ENCODE measurements around the gene CCL22.
"Not testable (repeated sequence)": the region's sequence is repeated elsewhere in the genome, so short reads cannot be mapped to it uniquely, and the experiment has no call there.

CCL22 gene

DNA sequence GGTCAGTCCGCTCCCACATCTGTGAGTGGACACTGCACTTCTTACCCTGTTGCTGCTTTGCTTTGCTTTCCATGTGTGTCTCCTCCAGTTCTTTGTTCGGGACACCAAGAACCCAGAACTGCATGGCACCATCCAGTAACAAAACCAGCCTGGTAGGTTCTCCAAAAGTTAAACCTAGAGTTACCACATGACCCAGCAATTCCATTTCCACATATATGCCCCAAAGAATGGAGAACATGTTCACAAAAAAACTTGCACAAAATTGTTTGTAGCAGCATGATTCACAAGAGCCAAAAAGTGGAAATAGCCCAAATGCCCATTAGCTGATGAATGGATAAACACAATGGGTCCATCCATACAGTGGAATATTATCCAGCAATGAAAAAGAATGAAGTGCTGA, 10.3 kb upstream of the CCL22 start:
- no peak for DNase-seq

- no peak for DNase-seq
Observed at GRCh38 chr16:57349212-57350031, 9.2 kb upstream of the CCL22 start.

DNA sequence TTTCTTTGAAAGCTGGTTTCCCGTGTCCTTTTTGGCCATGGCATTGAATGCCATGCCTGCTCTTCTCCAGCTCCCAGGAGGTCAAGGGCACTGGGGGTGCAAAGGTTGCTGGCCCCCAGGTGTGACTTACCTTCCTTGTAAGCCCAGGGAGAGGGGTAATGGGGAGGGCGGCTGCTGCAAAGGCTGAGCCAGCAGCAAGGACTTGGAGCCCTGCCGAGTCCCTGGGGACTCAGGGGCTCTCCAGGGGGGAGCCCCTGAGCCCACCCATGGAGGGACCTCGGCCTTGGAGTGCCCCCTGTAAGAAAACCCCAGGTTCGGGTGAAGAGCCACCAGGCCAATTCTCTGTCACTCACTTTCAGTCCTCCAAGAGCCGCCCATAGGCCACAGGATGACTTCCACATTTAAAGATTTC, 5.9 kb upstream of the CCL22 start:
- no peak for DNase-seq

- DNase-seq = no peak
Observed at GRCh38 chr16:57354311-57354710, 4.3 kb upstream of the CCL22 start.

DNA sequence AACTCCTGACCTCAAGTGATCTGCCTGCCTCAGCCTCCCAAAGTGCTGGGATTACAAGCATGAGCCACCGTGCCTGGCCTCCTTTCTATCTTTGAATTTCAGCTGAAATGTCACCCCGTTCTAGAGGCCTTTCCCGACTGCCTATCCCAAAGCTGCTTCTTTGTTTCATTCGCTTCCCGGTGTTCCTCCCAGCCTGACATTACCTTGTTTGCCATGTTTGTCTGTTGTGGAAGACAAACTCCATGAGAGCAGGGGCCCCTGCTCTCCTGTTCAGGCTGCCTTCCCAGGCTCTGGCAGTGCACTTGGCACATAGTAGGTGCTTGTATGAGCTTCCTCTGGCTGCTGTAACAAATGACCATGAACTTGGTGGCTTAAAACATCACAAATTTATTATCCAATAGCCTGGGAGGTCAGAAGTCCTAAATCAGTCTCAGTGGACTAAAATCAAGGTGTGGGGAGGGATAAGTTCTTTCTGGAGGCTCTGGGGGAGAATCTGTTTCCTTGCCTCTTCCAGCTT, 2.6 kb upstream of the CCL22 start:
- DNase-seq = no peak

GRCh38 chr16:57356547-57356946, 2.0 kb upstream of the CCL22 start:
- no peak for DNase-seq

- no peak for DNase-seq
Observed at GRCh38 chr16:57357330-57358085, 1.1 kb upstream of the CCL22 start.

DNA sequence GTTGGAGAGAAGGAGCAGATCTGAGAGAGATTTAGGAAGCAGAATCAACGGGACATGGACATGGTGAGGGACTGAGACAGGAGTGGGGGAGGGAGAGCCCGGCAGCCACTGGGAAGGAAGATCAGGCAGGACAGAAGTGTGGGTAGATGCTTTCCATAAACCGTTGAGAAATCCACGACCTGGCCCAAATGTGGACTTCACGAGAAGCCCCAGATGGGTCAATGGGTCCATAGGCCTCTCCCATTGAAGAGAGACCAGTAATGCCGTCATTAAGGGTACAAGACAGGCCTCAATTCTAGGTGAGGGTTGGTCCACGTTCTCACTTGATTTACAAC, 530 bp upstream of the CCL22 start:
- no peak for DNase-seq

- DNase-seq = no peak
Observed at GRCh38 chr16:57360321-57360935, 1.8 kb downstream of the CCL22 start.

DNA sequence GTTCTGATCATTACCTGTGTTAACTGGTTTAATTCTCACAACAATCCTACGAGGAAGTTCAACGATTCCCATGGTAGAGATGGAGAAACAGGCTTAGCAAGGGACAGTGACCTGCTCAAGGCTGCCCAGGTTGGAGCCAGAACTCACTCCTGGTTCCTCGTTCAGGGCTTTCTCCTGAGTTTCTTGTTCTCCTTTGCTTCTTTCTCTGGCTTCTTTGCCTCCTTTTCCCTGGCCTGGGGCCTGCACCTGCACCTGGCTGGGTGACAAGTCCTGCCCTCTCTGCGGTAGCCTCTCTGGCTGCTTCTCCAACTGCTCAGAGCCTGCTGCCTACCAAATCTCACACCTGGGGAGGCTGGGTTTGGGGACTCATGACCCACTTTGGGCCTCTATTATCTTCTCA, 2.8 kb downstream of the CCL22 start:
- DNase-seq = no peak

DNA sequence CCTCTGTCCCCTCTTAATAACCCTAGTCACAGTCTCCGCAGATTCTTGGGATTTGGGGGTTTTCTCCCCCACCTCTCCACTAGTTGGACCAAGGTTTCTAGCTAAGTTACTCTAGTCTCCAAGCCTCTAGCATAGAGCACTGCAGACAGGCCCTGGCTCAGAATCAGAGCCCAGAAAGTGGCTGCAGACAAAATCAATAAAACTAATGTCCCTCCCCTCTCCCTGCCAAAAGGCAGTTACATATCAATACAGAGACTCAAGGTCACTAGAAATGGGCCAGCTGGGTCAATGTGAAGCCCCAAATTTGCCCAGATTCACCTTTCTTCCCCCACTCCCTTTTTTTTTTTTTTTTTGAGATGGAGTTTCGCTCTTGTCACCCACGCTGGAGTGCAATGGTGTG, 5.6 kb downstream of the CCL22 start:
- DNase-seq = no peak

DNA sequence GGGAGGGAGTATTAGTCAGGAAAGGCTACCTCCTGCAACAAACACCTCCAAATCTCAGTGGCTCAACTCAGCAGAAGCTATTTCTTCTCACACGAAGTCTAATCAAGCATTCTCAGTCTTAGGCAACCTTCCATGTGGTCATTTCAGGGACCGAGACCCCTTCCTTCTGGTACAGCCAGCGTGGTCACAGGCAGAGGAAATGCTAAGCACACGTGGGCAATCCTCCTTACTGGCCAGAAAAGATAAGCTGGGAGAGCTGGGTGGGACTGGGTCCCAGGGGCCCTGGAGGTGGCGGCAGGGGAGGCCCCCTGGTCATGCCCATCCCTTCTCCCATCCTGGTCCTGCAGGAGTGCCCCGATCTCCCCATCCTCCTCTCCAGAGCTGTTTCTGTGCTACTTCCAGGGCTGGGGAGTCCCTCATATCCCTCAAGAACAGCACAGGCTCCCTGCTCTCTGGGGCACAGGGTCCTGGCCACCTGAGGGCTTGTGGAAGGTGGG, 8.0 kb downstream of the CCL22 start:
- no peak for DNase-seq

GRCh38 chr16:57367116-57367752, 8.7 kb downstream of the CCL22 start:
- no peak for DNase-seq

- no peak for DNase-seq
Observed at GRCh38 chr16:57371494-57372371, 13.2 kb downstream of the CCL22 start.

- no peak for DNase-seq
Observed at GRCh38 chr16:57372372-57373116, 14.0 kb downstream of the CCL22 start, which contains the start of gene CX3CL1. Gene CX3CL1, plus strand, starts transcription at chr16:57372490. Its CDS starts 79 bp downstream, at chr16:57372569.

DNA sequence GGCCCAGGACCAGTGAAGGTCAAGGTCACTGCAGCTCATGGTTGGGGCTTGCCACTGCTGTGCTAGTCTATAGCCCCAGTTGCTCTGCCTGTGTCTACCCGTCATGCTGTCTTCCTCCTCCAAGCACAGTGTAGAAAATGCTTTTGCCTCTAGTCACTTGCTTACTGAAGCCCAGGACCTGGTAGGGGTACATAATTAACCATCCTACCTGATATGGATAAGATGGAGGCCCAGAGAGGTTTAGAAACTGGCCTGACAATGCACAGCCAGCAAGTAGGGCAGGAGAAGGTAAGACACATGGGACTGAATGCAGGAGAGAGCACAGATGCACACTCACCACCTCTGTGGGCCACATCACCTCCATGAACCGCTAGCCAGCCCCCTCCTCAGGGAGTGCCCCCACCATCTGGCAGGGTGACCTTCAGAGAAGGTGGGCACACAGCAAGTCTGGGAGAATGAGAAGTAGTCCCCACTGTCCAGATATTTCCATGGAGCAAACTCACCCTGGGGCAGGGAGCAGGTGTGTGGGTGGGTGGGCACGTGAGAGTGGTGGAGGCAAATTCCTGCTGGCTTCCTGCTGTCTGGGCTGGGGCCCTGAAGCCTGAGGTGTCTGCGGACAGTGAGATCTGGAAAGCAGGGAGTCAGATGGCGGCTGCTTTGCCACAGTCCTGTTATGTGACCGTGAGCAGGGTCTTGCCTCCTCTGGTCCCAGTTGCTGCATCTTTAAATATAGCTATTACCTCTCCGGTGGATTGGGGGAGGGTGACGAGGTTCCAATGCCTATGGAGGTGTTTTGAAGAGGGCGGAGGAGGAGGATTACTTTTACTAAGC, 14.7 kb downstream of the CCL22 start:
- DNase-seq = no peak

- DNase-seq = no peak
Observed at GRCh38 chr16:57374067-57374534, 15.5 kb downstream of the CCL22 start.

- DNase-seq = not testable (repeated sequence)
Observed at GRCh38 chr16:57374925-57375465, 16.4 kb downstream of the CCL22 start.

DNA sequence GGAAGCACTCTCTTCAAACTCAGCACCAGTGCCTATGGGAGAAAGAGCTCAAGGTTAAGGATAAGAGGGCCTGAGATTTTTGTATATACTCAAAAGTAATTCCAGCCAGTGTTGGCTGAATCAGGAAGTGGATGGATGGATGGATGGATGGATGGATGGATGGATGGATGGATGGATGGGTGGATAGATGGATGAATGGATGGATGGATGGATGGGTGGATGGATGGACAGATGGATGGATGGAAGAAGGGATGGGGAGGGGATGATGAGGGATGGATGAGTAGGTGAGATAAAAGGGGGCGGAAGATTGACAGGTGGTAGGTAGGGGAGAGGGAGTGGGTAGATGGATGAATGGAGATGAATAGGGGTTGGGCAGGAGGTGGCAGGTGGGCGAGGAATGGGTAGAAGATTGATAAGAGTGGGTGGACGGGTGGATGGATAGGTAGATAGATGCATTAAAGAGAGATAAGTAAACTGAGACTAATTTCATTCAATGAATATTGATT, 17.8 kb downstream of the CCL22 start:
- DNase-seq = no peak

All from NCI-H1436 (cell line).